GM19240 (cell line): ENCODE data around the gene MYF6.

Experiments used
- DNase-seq: peaks from one replicate; pipeline ENCODE4 v3.0.0; 2011; ENCODE audit warnings: low spot score; ENCODE audit not compliant: insufficient read length

The MYF6 gene

DNA sequence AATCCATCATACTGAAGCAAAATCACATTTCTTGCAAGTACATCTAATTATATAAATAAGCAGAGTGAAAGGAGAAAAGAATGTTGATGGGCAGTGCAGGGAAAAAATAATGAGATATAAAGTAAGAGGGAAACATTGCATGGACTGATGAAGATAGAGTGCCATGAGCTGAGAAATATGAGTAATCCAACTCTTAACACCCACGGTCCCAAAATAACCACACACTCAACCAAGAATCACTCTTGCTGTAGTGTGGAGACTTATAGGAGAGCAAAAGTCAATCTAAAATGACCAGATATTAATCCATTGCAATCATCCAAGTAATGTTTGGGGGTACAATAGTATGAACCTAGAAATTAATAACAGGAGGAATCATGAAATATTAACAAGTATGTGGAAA, 49.4 kb downstream of the MYF6 start:
- DNase-seq = no peak
